G401 (cell line): Measurements from ENCODE around the gene ZBTB21. TPM values are rescaled to one million over a fixed set of nuclear protein-coding genes. Genes with fewer than 3 reads are reported as not detected.
"Not testable (repeated sequence)": the region's sequence is repeated elsewhere in the genome, so short reads cannot be mapped to it uniquely, and the experiment has no call there.

ENCODE experiments used
- DNase-seq: peaks from one replicate; pipeline ENCODE4 v3.0.0-alpha.2; 2015; ENCODE audit warnings: low spot score
- in situ Hi-C: cut with HindIII; loops from 2 replicates; pipeline ENCODE4 v1.10.0; 2016; ENCODE audit warnings: low sequenced_read_pairs, mixed read lengths
- total RNA-seq: library from RNA; depleted of rRNA; stranded (reverse); fragments of >200 nt; shearing (Covaris generic); gene quantifications from 2 replicates; pipeline ENCODE4 v1.2.3, GENCODE V29; 2014

ZBTB21 gene
- total RNA-seq, 1 experiment from 2014 or later: 22.0 TPM

GRCh38 chr21:41961282-41961701 lies 48.9 kb downstream of the ZBTB21 start:
- DNase-seq: no peak
- in situ Hi-C loops: no loop called here

GRCh38 chr21:41960386-41960785 lies 49.8 kb downstream of the ZBTB21 start:
- in situ Hi-C loops: no loop called here
- DNase-seq: no peak

GRCh38 chr21:41959697-41960096 lies 50.5 kb downstream of the ZBTB21 start:
- in situ Hi-C loops, DNase-seq: not testable (repeated sequence)

- in situ Hi-C loops: no loop called here
- peak; percentile 13 for DNase-seq
Measured at GRCh38 chr21:41958886-41959563, 51.1 kb downstream of the ZBTB21 start.

- in situ Hi-C loops: no loop called here
- peak; percentile 30 for DNase-seq
Measured at GRCh38 chr21:41957991-41958766, 52.0 kb downstream of the ZBTB21 start.

GRCh38 chr21:41956926-41957729 lies 53.0 kb downstream of the ZBTB21 start:
- in situ Hi-C loops: no loop called here
- no peak for DNase-seq

- in situ Hi-C loops: no loop called here
- no peak for DNase-seq
Measured at GRCh38 chr21:41955516-41955915, 54.6 kb downstream of the ZBTB21 start.

- in situ Hi-C loops: no loop called here
- no peak for DNase-seq
Measured at GRCh38 chr21:41954654-41955499, 55.3 kb downstream of the ZBTB21 start.

GRCh38 chr21:41953831-41954653 lies 56.1 kb downstream of the ZBTB21 start, which contains the start of gene C2CD2:
Gene C2CD2 (minus strand): TSS chr21:41954018. CDS start chr21:41953648, 370 bp downstream.
- peak; percentile 25 for DNase-seq
- in situ Hi-C loops: no loop called here

- in situ Hi-C loops: no loop called here
- DNase-seq: no peak
Measured at GRCh38 chr21:41953249-41953830, 56.8 kb downstream of the ZBTB21 start.

- DNase-seq: no peak
- in situ Hi-C loops: no loop called here
Measured at GRCh38 chr21:41952568-41953248, 57.5 kb downstream of the ZBTB21 start.

GRCh38 chr21:41951876-41952567 lies 58.1 kb downstream of the ZBTB21 start:
- DNase-seq: no peak
- in situ Hi-C loops: no loop called here

GRCh38 chr21:41950941-41951351 lies 59.2 kb downstream of the ZBTB21 start:
- DNase-seq: no peak
- in situ Hi-C loops: no loop called here

GRCh38 chr21:41949631-41950030 lies 60.5 kb downstream of the ZBTB21 start:
- DNase-seq, in situ Hi-C loops: not testable (repeated sequence)

- no peak for DNase-seq
- in situ Hi-C loops: no loop called here
Measured at GRCh38 chr21:41948901-41949300, 61.3 kb downstream of the ZBTB21 start.

GRCh38 chr21:41948078-41948895 lies 61.9 kb downstream of the ZBTB21 start:
- in situ Hi-C loops: no loop called here
- peak; percentile 28 for DNase-seq
